Measurements from ENCODE around the gene PCDH10.

DNA sequence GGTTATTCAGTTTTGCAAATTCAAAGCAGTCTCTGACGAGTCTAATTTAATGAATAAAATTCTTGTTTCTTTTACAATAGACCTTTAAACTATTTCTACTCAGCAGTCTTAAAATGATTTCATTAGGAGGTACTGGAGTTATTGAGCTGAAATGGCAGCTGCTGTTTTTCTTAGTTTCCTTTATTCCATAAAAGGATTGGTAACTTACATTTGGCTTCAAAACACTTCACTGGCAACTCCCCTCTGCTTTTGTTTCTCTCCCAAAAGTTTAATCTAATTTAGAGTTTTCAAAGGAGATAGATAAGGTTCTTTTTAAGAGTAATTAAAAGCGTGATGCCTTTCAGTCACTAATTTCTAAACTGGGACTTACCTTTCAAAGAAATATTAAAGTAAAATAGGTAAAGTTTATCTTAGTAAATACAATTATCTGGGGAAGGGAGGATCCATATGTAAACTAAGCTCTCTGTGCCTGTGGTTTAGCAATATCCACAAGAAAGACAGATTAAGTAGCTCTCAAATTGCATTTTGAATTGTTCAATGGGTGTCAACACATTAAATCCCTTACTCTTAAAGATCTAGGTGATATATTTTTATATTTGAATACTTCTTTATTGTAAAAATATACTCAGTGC, 17.1 kb upstream of the PCDH10 start:
- TF ChIP-seq, protein P1, sequence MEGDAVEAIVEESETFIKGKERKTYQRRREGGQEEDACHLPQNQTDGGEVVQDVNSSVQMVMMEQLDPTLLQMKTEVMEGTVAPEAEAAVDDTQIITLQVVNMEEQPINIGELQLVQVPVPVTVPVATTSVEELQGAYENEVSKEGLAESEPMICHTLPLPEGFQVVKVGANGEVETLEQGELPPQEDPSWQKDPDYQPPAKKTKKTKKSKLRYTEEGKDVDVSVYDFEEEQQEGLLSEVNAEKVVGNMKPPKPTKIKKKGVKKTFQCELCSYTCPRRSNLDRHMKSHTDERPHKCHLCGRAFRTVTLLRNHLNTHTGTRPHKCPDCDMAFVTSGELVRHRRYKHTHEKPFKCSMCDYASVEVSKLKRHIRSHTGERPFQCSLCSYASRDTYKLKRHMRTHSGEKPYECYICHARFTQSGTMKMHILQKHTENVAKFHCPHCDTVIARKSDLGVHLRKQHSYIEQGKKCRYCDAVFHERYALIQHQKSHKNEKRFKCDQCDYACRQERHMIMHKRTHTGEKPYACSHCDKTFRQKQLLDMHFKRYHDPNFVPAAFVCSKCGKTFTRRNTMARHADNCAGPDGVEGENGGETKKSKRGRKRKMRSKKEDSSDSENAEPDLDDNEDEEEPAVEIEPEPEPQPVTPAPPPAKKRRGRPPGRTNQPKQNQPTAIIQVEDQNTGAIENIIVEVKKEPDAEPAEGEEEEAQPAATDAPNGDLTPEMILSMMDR (conservative IDR thresholded peaks at IDR 0.05) = no peak
- no peak for TF ChIP-seq EZH2 (IDR thresholded peaks at IDR 0.05; ENCODE audit: low read depth)

All from PC-9 (cell line).